Inferior parietal cortex (tissue), 1 donor: ENCODE data around the gene SYCE1.
"Not testable (repeated sequence)": the region's sequence is repeated elsewhere in the genome, so short reads cannot be mapped to it uniquely, and the experiment has no call there.

Experiments used
- DNase-seq: peaks from one replicate; pipeline ENCODE4 v3.0.0-alpha.2; 2016; ENCODE audit errors: extremely low spot score

The SYCE1 gene

DNA sequence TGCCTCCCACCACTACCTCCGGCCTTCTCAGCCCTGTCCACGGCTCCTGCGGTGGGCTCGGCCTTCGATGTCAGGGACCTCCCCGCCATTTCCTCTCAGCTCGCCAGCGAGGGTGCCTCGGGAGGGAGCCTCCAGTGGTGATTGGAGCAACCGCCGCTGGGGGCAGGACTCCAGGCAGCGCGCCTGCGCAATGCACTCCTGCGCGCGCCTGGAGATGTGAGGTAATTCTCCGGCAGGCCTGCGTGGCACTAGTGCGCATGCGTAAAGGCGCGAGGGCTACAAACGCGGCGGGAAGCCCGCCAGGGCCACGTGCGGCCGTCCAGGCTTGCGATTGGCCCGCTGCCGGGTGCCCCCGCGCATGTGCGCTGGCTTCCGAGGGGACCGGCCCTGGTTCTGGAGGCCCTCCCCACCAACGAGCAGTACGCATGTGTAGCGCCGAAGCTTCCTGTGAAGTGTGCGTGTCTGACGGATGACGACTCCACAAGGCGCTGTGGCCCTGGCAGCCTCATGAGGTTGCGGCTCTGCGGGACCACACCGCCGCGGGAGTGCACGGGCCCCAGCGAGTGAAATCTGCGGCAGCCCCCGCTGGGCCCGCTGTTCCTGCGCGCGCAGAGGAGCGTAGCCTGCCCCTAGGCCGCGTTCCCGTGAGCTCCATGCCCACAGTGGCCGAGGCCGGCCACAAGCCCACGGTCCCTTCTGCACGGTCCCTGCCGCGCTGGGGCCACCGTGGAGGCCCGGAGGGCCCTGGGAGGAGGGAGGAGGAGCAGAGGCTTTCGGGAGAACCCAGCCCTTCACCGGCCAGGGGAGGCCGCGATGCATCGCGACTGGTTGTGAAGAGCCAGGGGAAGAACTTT is at the start of gene SYCE1:
Gene SYCE1 (minus strand): TSS at position 143 of the 854 bp plus-strand sequence. CDS start 54 bp downstream, at position 89.
- DNase-seq: no peak

GRCh38 chr10:133614830-133615580 is 49.6 kb upstream of the SYCE1 start:
- no peak for DNase-seq

DNA sequence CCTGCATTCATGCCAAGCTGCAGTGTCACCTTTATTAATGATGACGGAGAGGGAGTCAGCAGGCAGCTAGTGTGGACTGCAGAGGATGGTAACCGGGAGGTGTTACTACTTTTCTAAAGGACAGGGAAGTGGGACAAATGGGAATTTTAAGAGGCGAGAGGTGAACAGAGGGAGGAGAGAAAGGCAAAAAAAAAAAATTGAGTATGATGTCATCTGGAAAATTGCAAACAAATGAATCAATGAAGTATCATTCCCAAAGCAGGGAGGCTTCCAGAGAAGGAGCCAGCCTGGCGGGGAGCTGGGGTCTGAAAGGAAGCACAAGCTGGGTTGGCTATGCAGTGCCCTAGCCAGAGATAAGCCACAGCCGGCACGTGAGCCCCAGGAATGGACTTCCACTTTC is 48.3 kb upstream of the SYCE1 start:
- DNase-seq: no peak

GRCh38 chr10:133611079-133611478 is 45.7 kb upstream of the SYCE1 start:
- no peak for DNase-seq

- DNase-seq: peak; percentile 72
Observed at GRCh38 chr10:133608855-133609254, 43.5 kb upstream of the SYCE1 start.

DNA sequence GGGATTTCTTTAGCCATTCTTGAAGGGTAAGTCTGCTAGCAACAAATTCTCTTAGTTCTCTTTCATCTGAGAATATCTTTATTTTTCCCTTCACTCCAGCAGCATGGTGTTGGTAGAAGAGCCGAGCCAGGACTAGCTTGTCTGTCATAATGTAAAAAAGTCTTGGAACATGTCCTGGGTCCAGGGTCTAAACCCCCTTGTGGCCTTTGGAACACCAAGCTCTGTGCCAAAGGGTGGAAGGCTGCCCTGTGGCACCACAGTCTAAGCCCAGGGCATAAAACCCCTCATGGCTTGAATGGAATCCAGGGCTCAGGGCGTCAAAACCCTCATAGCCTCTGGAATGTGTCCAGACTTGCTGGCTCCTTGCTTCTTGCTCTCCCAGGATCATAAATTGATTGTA is 38.1 kb upstream of the SYCE1 start:
- not testable (repeated sequence) for DNase-seq

GRCh38 chr10:133600657-133601056 is 35.3 kb upstream of the SYCE1 start:
- DNase-seq: no peak

- DNase-seq: not testable (repeated sequence)
Observed at GRCh38 chr10:133599869-133600268, 34.5 kb upstream of the SYCE1 start.

GRCh38 chr10:133592716-133593115 is 27.3 kb upstream of the SYCE1 start:
- no peak for DNase-seq

DNA sequence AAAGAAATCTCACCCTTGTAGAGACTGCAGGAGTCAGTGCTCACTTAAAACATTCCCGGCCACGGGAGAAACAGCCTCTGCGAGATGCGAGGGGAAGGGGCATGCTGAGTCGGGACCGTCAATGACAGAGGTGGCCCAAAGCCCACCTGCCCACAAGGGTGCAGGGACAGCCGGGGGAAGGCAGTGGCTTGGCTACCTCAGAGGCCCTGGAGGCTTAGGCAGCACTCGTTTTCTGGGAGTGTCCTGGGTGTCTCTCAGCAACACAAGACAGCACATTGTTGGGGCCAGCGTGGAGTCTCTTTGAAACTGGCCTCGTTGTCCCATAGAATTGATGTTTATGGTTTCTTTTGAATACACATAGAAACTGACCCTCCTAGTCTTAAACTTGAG is 25.6 kb upstream of the SYCE1 start:
- DNase-seq: no peak

DNA sequence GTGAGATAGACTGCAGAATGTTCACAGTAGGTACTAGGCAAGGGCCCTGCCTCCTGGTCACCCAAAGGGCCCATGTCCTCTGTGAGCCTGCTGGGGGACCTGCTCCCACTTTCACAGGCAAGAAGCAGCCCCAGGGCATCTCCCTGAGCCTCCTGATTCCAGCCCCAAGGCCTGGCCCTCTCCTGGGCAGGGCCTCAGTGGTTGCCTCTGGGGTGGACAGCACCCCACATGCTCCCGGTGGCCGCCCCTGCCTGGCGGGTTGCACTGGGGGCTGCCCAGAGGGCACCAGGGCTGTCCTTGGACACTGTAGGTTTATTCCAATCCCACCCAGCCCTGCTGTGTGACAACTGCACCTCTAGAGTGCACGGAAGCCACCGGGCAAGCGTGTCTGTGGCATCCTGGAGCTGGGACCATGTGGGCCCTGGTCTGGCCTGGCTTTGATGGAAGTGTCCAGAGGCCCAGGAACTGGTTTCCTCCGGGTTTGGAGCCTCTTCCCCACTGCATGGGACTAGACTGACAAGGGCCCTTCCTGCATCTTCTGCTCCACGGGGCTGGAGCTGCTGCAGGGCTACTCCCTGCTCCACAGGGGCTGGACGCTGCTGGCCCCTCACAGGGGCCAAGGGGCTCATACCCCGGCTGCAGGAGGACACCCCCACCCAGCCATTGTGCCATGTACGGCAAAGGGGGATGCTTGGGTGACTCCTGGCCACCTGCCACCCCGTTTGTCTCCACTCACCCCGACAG is 25.0 kb upstream of the SYCE1 start:
- no peak for DNase-seq

DNA sequence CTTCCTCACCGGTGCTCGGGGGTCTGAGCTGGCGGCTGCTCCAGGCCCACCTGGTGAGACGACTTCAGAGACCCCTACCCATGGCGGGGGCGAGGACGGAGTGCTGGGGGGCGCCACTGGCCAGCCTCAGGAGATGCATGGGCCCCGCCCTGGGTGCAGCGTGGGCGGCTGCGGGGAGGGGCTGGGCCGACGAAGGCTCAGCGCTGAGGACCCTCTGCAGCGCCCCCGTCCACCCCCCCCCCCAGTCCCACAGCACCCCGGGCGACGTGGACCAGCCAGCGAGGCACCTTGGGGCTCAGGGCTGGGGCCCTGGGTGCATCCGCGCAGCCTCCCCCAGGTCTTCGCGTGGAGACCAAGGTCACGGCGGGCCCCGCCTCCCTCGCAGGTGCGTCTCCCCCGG is 11.7 kb upstream of the SYCE1 start:
- DNase-seq: not testable (repeated sequence)

GRCh38 chr10:133573460-133573859 is 8.1 kb upstream of the SYCE1 start:
- DNase-seq: not testable (repeated sequence)

DNA sequence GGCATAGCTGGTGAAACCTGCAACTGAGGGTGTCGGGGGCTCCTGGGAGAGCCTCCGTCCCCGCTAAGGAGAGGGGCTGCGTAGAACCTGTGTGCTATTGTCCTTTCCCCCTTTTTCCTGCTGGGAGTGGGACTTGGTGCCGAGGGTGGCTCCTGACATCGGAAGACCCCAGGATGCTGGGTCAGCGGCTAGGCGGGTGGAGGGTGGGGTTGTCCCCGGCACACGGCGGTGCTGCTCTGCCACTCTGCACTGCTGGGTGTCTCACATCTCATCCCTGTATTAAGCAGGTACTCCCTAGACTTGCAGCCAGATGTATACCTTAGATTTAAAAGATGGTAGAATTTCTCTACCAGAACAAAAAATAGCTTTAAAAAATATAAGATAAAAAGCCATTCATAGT is 6.7 kb upstream of the SYCE1 start:
- not testable (repeated sequence) for DNase-seq

- not testable (repeated sequence) for DNase-seq
Observed at GRCh38 chr10:133569801-133570200, 4.4 kb upstream of the SYCE1 start.

DNA sequence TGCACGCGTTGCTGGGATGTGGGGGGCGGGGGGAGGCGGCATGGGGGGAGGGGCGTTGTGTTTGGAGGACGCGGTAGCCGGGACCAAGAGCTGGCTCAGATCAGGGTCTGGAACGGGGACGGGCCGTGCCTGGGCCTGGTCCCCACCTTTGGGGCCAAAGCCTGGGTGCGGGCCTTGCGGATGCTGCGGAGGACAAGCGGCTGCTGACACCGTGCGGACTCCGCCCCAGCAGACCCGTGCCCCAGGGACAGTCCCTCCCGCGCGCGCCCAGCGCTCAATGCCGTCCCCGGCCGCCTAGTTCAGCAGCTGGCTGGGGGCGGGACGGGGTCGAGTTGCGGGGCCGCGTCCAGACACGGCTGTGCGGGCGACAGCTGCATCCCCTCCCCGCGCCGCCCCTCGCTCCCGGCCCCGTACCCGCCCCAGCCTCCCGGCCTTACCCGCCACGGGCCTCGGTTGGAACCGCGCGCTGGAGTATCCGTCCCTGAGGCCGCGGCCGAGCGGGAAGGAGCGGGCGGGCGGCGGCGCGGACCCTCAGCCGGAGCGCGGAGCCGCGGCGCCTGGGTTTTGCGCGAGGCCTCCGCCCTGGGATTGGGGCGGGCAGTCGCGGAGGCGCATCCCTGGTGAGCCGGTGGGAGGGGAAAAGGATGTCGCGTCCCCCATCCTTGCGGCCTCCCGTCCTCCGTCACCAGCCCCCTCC is 3.6 kb upstream of the SYCE1 start:
- DNase-seq: not testable (repeated sequence)

DNA sequence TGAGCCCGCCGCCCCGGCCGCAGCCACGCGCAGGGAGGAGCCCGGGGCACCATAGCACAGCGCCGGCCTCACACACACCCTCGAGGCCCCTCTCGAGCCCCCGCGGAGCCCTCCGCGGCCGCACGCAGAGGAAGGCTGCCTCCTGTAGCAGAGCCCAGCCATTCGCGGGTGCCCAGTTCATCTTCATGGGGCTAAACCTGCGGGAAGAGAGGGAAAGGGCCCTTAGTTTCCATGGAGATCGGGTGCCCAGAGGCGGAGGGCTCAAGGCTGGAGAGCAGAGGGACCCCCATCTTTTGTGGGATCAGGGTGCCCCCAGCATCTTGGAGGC is 2.9 kb upstream of the SYCE1 start:
- no peak for DNase-seq

DNA sequence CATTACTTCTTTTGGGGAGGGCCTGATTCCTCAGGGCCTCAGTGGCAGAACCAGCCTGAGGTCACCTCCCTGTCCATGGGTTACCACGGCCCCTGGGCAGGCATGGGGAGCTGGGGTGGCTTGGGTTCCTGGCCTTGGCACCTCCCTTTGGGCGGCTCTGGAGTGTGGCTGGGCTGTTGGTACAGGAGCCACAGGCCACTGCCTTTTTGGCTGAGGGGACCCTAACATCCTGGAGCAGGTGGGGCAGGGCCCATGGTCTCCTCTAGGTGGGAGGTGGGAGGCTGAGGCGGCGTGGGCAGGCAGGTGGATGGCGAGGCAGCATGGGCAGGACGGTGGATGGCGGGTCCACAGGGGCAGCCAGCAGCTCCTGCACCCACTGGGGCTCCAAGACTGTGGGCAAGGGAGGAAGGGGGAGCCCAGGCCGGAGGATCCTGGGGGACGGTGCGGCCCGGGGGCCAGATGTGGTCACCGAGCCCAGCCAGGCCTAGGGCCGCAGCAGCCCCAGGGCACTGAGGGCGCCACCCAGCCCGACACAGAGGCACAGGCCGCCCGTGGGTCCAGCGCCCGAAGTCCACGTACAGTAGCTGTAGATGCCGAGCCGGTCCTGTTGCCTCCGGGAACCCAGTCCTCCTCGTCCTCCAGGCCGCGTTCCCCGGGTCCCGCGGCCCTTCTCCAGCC is 2.4 kb upstream of the SYCE1 start:
- DNase-seq: no peak

- no peak for DNase-seq
Observed at GRCh38 chr10:133567119-133567518, 1.7 kb upstream of the SYCE1 start.

DNA sequence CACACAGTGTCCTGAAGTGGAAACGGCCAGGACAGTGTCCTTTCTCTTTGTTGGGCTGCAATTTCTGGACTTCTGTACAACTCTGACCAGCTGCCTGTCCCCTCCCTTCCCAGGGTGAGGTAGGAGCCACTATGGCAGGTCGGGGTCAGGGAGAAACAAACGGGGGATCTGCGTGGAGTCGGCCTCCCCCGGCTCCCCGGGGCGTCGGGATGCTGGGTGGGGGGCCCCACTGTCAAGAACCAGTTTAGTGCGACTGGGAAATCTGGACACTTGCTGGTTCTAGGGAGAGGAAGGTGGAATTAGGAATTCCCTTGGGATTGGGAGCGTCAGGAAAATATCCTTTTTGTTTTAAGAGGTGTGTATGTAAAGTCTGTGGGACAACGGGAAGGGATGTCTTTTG is 567 bp downstream of the SYCE1 start:
- no peak for DNase-seq

- DNase-seq: no peak
Observed at GRCh38 chr10:133559216-133559615, 6.2 kb downstream of the SYCE1 start.
